MG63 (cell line): ENCODE measurements around the gene OR51F2. TPM values are rescaled to one million over a fixed set of nuclear protein-coding genes. Genes with fewer than 3 reads are reported as not detected.

Experiments used
- DNase-seq: peaks from one replicate; pipeline ENCODE4 v3.0.0-alpha.2; 2020
- H3K27me3 ChIP-seq: fragments of 250-450 bp; sonication (Bioruptor Pico); 2 replicates; pipeline ENCODE4 v1.5.1; 2020; ENCODE audit warnings: mild to moderate bottlenecking, moderate library complexity
- H3K36me3 ChIP-seq: fragments of 250-450 bp; sonication (Bioruptor Pico); 2 replicates; pipeline ENCODE4 v1.5.1; 2020; ENCODE audit warnings: mild to moderate bottlenecking, moderate library complexity
- H3K4me3 ChIP-seq: fragments of 250-450 bp; sonication (Bioruptor Pico); 2 replicates; pipeline ENCODE4 v1.5.1; 2020; ENCODE audit warnings: mild to moderate bottlenecking, moderate library complexity
- H3K9me3 ChIP-seq: fragments of 250-450 bp; sonication (Bioruptor Pico); 2 replicates; pipeline ENCODE4 v1.5.1; 2020; ENCODE audit warnings: mild to moderate bottlenecking, moderate library complexity
- total RNA-seq: library from RNA; depleted of rRNA; stranded (reverse); fragments of >200 nt; shearing (Covaris generic); gene quantifications from 2 replicates; pipeline ENCODE4 v1.2.3, GENCODE V29; 2014; ENCODE audit warnings: low replicate concordance; rRNA removed

OR51F2 gene
- total RNA-seq, 1 experiment from 2014 or later: not detected

DNA sequence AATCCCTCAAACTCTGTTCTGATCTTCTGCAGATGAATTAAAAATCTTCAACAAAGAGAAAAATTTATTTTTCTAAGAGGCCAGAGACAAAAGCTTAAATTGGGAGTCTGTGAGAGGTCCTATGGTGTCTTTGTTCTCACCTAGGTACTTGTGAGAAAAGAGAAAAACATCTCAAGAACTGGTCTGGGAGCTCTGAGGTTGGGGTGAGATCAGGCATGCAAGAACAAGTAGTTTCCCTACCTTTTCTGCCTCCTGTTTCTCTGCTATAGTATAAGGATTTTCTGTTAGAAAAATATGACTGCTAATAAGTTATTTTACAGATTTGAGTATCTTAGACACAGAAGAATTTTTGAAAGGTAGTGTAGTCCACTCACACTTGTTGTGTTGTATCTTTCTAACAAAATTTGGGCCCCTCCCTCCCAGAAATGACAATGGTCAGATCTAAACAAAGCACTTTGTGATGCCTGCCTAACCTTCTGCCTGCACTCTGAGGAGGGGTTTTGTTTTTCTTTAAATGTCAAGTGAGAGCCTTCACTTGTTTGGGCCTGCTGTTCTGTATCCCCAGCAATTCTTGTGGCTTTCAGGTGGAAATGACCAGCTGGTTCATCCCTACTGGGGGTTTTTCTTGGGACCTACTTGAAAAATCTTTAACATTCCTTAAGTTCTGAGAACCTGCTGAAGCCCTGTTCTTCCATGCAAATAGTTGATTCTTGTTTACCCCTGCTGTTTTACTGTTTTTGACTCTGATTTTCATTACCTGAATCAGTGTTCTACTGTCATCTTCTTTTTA lies 41.5 kb downstream of the OR51F2 start:
- no peaks in the 10 kb centered on the region for H3K9me3 ChIP-seq
- H3K27me3 ChIP-seq: no peaks in the 10 kb centered on the region
- no peaks in the 10 kb centered on the region for H3K36me3 ChIP-seq
- no peak overlapping the region for H3K4me3 ChIP-seq
- DNase-seq: no peak

DNA sequence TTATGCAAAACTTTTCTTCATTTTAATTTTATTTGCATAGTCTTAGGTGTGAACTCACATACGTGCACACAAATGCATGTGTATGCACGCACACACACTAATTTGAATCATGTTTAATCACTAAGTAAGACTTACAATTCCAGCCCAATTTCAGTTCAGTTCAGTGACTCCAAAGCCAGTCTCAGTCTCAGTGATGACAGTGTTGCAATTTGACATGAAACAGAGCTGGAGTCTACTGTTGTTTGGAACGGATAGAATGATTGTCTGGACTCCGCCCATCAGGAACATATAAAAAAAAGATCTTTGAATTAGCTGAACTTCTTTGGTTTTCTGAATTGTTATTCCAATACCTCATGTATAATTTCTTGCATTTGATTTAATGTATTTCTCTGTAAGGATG lies 42.8 kb downstream of the OR51F2 start:
- no peak for DNase-seq

DNA sequence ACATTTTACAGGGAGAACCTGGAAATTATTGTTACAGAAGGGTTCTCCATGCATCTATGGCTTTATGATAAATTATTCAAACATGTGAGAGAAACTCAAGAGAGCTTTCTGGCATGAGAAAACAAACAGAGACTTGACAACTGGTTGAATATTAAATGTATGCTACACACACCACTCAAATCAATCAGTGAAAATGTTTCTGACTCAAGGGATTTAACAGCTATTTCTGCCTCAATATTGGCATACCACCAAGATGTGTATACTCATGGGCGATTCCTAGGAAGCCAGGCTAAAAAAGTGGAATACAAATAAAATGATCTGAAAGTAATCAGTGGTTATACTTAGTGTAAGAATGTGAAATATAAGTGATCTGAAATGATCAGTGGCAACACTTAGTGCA lies 44.7 kb downstream of the OR51F2 start:
- no peak for DNase-seq
- H3K9me3 ChIP-seq: no peaks in the 10 kb centered on the region
- H3K27me3 ChIP-seq: no peaks in the 10 kb centered on the region
- no peaks in the 10 kb centered on the region for H3K36me3 ChIP-seq
- H3K4me3 ChIP-seq: no peak overlapping the region

More for the DNA sequence above, 42.8 kb downstream of the OR51F2 start:
- no peaks in the 10 kb centered on the region for H3K36me3 ChIP-seq
- no peaks in the 10 kb centered on the region for H3K27me3 ChIP-seq
- no peaks in the 10 kb centered on the region for H3K9me3 ChIP-seq
- H3K4me3 ChIP-seq: no peak overlapping the region

Other genes starting within 250 kb of the OR51F2 start
- gene OR52I2, start 239.6 kb upstream of the OR51F2 start, total RNA-seq: not detected in 2 replicates
- not detected in 2 replicates for gene OR52I1, start 227.3 kb upstream of the OR51F2 start, total RNA-seq
- 6.2 and 9.9 TPM in 2 replicates for gene TRIM68, start 213.1 kb upstream of the OR51F2 start, total RNA-seq
- not detected in 2 replicates for gene OR51D1, start 183.8 kb upstream of the OR51F2 start, total RNA-seq
- not detected in 2 replicates for gene OR51E1, start 177.3 kb upstream of the OR51F2 start, total RNA-seq
- gene OR51E2, start 123.5 kb upstream of the OR51F2 start, total RNA-seq: 0.23 and 3.5 TPM in 2 replicates
- 0.43 TPM in 1 of 2 replicates, not detected in the other for gene MMP26, start 116.5 kb upstream of the OR51F2 start, total RNA-seq
- gene OR51F1, start 51.4 kb upstream of the OR51F2 start, total RNA-seq: not detected in 2 replicates
- not detected in 2 replicates for gene OR52R1, start 16.9 kb upstream of the OR51F2 start, total RNA-seq
- gene OR51S1, start 27.9 kb downstream of the OR51F2 start, total RNA-seq: not detected in 2 replicates
- not detected in 2 replicates for gene OR51T1, start 60.6 kb downstream of the OR51F2 start, total RNA-seq
- not detected in 2 replicates for gene OR51A7, start 82.5 kb downstream of the OR51F2 start, total RNA-seq
- gene OR51G2, start 98.0 kb downstream of the OR51F2 start, total RNA-seq: not detected in 2 replicates
- not detected in 2 replicates for gene OR51G1, start 103.0 kb downstream of the OR51F2 start, total RNA-seq
- gene OR51A4, start 126.3 kb downstream of the OR51F2 start, total RNA-seq: not detected in 2 replicates
- not detected in 2 replicates for gene OR51A2, start 134.4 kb downstream of the OR51F2 start, total RNA-seq
- gene OR51L1, start 173.5 kb downstream of the OR51F2 start, total RNA-seq: not detected in 2 replicates
- not detected in 2 replicates for gene OR52J3, start 225.2 kb downstream of the OR51F2 start, total RNA-seq
- not detected in 2 replicates for gene OR52E2, start 238.3 kb downstream of the OR51F2 start, total RNA-seq
- gene OR52E1, start 248.3 kb downstream of the OR51F2 start, total RNA-seq: not detected in 2 replicates